Cardiac muscle cell (in vitro differentiated cells and primary cell): ENCODE data around the gene ARHGAP33. TPM values are rescaled to one million over a fixed set of nuclear protein-coding genes. Genes with fewer than 3 reads are reported as not detected.
A peak's percentile ranks its signal among the peaks of the same experiment; 100 is the strongest.

ENCODE experiments used
- DNase-seq, 2 donors: peaks; one replicate each; pipeline versions ENCODE4 v3.0.0 to v3.0.0-alpha.2; 2010 to 2017; ENCODE audit warnings: low read depth in 1 of 2, low spot score in 1 of 2
- H3K27ac ChIP-seq: fragments of 200-600 bp; sonication (generic); 2 replicates; pipeline ENCODE4 v1.5.1; 2016
- H3K27me3 ChIP-seq: fragments of 200-600 bp; sonication (generic); 2 replicates; pipeline ENCODE4 v1.6.0; 2016; ENCODE audit warnings: control low read depth
- H3K36me3 ChIP-seq: fragments of 200-600 bp; sonication (generic); 2 replicates; pipeline ENCODE4 v1.5.1; 2016; ENCODE audit warnings: control low read depth
- H3K4me1 ChIP-seq: fragments of 200-600 bp; sonication (generic); 2 replicates; pipeline ENCODE4 v1.8.1; 2017; ENCODE audit warnings: low read depth, mild to moderate bottlenecking, mixed run types
- H3K4me3 ChIP-seq: fragments of 200-600 bp; sonication (generic); 2 replicates; pipeline ENCODE4 v1.5.1; 2016; ENCODE audit warnings: mild to moderate bottlenecking
- H3K9me3 ChIP-seq: fragments of 200-600 bp; sonication (generic); 2 replicates; pipeline ENCODE4 v1.5.1; 2017; ENCODE audit warnings: low read depth, mild to moderate bottlenecking, control low read depth
- polyA plus RNA-seq: library from polyadenylated mRNA; unstranded; fragments of >200 nt; fragmentation: Nextera tagmentation; extraction: Ambion mirVana; gene quantifications from 2 replicates; pipeline ENCODE4 v1.2.1, GENCODE V29; 2016
- total RNA-seq: library from RNA; depleted of rRNA; stranded (reverse); fragments of >200 nt; gene quantifications from 2 replicates; pipeline ENCODE4 v1.2.3, GENCODE V29; 2016
- TF ChIP-seq, protein P1 (sequence below): IDR thresholded peaks from 2 replicates; pipeline ENCODE4 v1.5.1; 2012; ENCODE audit warnings: low read depth, mild to moderate bottlenecking, low read length

Gene ARHGAP33, protein sequence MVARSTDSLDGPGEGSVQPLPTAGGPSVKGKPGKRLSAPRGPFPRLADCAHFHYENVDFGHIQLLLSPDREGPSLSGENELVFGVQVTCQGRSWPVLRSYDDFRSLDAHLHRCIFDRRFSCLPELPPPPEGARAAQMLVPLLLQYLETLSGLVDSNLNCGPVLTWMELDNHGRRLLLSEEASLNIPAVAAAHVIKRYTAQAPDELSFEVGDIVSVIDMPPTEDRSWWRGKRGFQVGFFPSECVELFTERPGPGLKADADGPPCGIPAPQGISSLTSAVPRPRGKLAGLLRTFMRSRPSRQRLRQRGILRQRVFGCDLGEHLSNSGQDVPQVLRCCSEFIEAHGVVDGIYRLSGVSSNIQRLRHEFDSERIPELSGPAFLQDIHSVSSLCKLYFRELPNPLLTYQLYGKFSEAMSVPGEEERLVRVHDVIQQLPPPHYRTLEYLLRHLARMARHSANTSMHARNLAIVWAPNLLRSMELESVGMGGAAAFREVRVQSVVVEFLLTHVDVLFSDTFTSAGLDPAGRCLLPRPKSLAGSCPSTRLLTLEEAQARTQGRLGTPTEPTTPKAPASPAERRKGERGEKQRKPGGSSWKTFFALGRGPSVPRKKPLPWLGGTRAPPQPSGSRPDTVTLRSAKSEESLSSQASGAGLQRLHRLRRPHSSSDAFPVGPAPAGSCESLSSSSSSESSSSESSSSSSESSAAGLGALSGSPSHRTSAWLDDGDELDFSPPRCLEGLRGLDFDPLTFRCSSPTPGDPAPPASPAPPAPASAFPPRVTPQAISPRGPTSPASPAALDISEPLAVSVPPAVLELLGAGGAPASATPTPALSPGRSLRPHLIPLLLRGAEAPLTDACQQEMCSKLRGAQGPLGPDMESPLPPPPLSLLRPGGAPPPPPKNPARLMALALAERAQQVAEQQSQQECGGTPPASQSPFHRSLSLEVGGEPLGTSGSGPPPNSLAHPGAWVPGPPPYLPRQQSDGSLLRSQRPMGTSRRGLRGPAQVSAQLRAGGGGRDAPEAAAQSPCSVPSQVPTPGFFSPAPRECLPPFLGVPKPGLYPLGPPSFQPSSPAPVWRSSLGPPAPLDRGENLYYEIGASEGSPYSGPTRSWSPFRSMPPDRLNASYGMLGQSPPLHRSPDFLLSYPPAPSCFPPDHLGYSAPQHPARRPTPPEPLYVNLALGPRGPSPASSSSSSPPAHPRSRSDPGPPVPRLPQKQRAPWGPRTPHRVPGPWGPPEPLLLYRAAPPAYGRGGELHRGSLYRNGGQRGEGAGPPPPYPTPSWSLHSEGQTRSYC
- total RNA-seq (10.9 and 47.4 TPM in 2 replicates), polyA plus RNA-seq (16.1 and 31.9 TPM in 2 replicates)

DNA sequence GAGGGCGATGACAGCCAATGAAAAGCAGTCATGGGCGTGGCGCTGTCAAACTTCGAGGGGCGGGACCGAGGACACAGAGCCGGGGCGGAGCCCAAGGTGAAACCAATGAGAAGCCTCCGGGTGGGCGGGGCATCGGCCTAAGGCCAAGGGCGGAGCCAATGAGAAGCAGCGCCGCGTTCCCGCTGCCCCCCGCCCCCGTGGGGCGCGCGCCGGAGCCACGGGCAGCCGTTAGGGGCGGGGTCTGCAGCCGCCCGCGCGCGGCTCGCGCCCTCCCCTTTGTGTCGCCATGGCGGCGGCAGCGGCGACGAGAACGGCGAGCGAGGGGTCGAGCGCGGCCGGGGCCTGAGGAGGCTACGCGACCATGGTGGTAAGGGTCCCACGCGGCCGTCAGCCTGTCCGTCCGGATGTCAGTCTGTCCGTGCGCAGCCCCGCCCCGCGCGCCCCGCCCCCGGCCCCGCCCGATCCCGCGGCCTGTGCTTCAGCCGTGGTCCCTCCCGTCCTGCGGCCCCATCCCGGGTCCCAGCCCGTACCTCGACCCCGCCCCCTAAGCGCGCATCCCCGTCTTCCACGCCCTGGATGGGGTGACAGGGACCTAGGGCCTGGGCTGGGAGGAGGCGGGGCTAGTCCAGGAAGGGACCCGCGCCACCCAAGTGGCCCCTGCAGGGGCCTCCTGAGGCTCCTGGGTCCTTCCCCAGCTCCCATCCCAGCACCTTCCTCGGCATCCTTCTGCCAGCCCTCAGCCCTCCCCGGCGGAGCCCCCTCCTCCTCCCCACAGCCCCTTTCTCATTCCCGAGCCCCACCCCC lies at the start of gene ARHGAP33:
TSS of gene ARHGAP33 (plus strand) at position 267 of the 804 bp plus-strand sequence. CDS start at position 362, 95 bp downstream.
- TF ChIP-seq, protein P1, sequence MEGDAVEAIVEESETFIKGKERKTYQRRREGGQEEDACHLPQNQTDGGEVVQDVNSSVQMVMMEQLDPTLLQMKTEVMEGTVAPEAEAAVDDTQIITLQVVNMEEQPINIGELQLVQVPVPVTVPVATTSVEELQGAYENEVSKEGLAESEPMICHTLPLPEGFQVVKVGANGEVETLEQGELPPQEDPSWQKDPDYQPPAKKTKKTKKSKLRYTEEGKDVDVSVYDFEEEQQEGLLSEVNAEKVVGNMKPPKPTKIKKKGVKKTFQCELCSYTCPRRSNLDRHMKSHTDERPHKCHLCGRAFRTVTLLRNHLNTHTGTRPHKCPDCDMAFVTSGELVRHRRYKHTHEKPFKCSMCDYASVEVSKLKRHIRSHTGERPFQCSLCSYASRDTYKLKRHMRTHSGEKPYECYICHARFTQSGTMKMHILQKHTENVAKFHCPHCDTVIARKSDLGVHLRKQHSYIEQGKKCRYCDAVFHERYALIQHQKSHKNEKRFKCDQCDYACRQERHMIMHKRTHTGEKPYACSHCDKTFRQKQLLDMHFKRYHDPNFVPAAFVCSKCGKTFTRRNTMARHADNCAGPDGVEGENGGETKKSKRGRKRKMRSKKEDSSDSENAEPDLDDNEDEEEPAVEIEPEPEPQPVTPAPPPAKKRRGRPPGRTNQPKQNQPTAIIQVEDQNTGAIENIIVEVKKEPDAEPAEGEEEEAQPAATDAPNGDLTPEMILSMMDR, result no peak
- Histone ChIP-seq H3K27ac (no peak within 1 kb of the TSS), H3K9me3 (no peaks in the 10 kb centered on the region), H3K4me1 (no peaks in the 10 kb centered on the region), H3K4me3 (peak within 1 kb of the TSS; percentile 99), H3K36me3 (no peaks in the 10 kb centered on the region), H3K27me3 (no peaks in the 10 kb centered on the region)
- peak; percentile 97 to 100 for DNase-seq

DNA sequence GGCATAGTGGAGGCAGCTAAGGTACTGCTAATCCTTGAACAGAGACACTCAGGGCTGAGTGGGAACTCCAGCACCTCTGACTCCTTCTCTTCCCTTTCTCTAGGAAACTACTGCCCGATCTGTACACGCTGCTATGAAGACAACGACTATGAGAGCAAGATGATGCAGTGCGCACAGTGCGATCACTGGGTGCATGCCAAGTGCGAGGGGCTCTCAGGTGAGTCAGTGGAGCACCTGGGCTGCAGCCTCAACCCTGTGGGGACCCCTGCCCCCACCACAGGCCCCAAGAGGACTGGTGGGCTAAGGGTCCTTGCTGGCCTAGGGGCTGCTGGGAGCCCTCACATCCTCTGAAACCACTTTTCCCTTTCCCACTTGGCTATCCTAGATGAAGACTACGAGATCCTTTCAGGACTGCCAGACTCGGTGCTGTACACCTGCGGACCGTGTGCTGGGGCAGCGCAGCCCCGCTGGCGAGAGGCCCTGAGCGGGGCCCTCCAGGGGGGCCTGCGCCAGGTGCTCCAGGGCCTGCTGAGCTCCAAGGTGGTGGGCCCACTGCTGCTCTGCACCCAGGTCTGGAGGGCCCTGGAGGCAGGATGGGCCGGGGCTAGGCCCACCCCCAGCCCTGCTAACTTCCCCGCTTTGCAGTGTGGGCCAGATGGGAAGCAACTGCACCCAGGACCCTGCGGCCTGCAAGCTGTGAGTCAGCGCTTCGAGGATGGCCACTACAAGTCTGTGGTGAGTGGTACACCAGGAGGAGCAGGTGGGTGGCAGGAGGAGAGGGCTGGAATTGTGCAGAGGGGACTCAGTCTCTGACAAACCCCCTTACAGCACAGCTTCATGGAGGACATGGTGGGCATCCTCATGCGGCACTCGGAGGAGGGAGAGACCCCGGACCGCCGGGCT lies 48.1 kb upstream of the ARHGAP33 start:
- no peaks in the 10 kb centered on the region for H3K4me1 ChIP-seq
- TF ChIP-seq, protein P1, result no peak
- no peak overlapping the region for H3K4me3 ChIP-seq
- H3K9me3 ChIP-seq, result no peaks in the 10 kb centered on the region
- no peak for DNase-seq
- peaks cover 77% of the 10 kb centered on the region for H3K36me3 ChIP-seq
- no peak overlapping the region for H3K27ac ChIP-seq
- H3K27me3 ChIP-seq, result no peaks in the 10 kb centered on the region

DNA sequence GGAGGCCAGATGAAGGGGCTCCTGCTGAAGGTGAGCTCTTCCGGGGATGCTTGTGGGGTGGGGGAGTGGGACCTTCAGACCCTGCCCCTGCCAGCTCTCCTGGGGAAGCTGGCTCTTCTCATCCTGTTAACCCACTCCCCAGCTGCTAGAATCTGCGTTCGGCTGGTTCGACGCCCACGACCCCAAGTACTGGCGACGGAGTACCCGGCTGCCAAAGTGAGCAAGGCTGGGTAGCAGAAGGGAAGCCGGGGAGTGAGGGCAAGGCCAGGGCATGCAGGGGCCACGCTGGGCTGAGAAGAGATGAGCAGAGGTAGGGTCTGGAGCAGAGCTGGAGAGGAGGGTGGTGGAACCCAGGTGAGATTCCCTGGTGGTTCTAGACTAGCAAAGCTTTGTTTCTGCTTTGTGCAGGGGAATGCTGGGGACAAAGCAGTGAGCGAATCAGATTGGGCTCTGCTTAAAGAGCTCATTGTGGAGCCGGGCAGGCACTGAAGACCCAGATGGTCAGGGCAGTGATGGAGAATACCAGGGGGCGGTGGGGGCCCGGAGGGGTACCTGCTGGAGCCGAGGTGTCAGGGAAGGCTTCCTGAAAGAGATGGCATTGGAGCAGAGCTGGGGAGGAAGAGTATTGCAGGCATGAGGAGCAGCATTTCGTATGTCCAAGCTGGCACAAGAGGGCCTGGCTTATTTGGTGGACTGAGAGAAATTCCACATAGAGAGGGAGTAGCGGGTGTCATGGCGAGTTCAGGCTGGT lies 47.2 kb upstream of the ARHGAP33 start:
- H3K27me3 ChIP-seq, result no peaks in the 10 kb centered on the region
- H3K9me3 ChIP-seq, result no peaks in the 10 kb centered on the region
- H3K27ac ChIP-seq, result no peak overlapping the region
- no peak for DNase-seq
- no peaks in the 10 kb centered on the region for H3K4me1 ChIP-seq
- peaks cover 72% of the 10 kb centered on the region for H3K36me3 ChIP-seq
- no peak overlapping the region for H3K4me3 ChIP-seq
- TF ChIP-seq, protein P1, result no peak

DNA sequence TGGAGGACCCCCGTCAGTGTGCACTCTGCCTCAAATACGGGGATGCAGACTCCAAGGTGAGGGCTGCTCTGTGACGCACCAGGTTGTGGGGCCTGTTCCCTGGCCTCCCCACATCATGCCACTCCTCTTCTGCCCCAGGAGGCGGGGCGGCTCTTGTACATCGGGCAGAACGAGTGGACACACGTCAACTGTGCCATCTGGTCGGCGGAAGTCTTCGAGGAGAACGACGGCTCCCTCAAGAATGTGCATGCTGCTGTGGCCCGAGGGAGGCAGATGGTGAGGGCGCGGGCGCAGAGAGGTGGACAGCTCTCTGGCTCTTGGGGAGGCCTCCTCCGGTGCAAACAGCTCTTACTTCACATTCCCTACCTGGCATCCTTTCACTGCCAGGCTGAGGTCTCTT lies 46.3 kb upstream of the ARHGAP33 start:
- no peak overlapping the region for H3K4me3 ChIP-seq
- no peaks in the 10 kb centered on the region for H3K4me1 ChIP-seq
- TF ChIP-seq, protein P1, result no peak
- H3K9me3 ChIP-seq, result no peaks in the 10 kb centered on the region
- H3K36me3 ChIP-seq, result peaks cover 67% of the 10 kb centered on the region
- H3K27ac ChIP-seq, result no peak overlapping the region
- no peaks in the 10 kb centered on the region for H3K27me3 ChIP-seq
- DNase-seq, result no peak
